HG02852 (cell line): ENCODE measurements around the gene NAXD.
"Not testable (repeated sequence)": the region's sequence is repeated elsewhere in the genome, so short reads cannot be mapped to it uniquely, and the experiment has no call there.

Experiments
- ATAC-seq: cut with Tn5 transposase; IDR thresholded peaks from one replicate; pipeline ENCODE4 v1.9.1; 2021; ENCODE audit warnings: mild to moderate bottlenecking, moderate library complexity; ENCODE audit not compliant: unreplicated experiment

Gene NAXD

DNA sequence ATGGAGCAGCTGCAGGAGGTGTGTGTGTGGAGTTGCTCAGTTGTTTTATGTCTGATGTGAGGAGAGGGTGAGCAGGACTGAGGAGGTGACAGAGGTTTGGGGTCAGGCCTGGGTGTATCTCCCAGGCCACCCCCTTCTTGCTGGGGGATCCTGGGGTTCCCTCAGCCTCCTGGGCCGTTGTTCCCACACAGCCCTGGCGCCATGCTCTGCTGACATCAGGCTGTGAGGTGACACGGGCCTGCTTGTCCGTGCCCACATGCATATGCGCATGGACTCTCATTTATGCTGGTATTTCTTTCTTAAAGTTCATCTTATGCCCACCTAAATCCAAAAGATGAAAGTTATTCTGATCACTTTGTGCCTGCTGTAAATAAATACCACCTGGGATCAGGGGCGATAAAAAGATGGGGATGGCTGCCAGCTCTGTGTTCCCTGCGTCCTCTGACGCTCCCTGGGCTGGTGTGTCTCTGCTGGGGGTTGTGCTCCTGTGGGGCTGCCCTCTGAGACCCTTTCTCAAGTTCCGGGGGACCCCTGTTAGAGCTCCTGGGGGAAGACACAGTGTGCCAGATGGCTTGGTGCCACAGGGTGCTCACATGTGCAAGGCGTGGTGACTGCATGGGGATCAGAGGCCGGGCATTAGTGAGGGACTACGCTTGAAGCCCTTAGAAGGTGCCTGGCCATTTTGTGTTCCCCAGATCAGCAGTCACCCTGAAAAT lies 12.6 kb downstream of the NAXD start:
- no peak for ATAC-seq

DNA sequence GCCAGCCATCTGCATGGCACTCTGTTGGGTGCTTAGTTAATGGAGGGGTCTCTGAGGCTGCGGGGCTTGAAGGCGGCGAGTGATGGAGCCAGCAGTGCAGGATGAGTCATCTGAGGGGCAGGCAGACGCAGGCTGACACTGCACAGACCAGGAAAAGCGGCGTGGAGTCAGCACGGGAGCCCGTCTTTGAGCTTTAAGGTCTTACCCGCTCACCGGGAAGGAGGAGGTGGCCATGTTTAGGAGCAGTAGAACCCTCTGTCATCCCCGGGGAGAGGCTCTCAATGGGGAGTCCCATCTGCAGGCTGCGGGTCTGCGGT lies 13.1 kb downstream of the NAXD start:
- no peak for ATAC-seq

GRCh38 chr13:110628952-110629701 lies 13.8 kb downstream of the NAXD start:
- no peak for ATAC-seq

DNA sequence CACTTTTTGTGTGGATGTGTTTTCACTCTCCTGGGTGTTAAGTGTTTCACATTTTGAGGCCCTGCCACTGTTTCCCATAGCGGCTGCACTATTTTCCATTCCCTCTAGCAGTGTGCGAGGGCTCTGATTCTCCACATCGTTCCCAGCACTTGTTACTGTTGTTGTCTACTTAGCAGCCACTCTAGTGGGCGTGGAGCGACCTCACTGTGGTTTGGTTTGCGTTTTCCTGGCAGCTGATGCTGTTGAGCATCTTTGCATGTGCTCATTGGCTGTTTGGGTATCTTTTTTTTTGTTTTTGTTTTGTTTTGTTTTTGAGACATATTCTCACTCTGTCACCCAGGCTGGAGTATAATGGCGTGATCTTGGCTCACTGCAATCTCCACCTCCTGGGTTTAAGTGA lies 14.4 kb downstream of the NAXD start:
- ATAC-seq, result no peak

GRCh38 chr13:110630566-110631119 lies 15.3 kb downstream of the NAXD start:
- no peak for ATAC-seq

DNA sequence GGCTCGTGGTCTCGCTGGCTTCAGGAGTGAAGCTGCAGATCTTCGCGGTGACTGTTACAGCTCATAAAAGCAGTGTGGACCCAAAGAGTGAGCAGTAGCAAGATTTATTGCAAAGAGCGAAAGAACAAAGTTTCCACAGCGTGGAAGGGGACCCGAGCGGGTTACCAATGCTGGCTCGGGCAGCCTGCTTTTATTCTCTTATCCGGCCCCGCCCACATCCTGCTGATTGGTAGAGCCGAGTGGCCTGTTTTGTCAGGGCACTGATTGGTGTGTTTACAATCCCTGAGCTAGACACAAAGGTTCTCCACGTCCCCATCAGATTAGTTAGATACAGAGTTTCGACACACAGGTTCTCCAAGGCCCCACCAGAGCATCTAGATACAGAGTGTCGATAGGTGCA lies 16.9 kb downstream of the NAXD start:
- not testable (repeated sequence) for ATAC-seq

DNA sequence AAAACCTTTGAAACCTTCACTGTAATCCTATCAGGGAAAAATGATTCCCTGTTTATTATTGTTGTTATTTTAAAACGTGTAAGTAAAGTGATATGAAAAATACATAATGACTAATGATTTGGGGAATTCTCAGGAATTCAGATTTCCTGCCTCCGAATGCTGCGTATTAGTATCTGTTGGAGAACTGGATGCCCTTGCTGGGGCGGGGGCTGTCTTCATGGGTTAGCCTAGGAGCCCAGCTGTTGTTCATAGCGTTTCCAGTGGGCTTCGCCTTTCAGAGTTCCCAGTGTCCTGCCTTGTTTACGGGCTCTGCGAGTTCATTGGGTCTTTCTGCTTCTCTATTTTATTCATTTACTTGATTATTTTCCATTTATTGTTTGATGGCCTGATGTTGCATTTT lies 18.4 kb downstream of the NAXD start:
- no peak for ATAC-seq

GRCh38 chr13:110634558-110634957 lies 19.2 kb downstream of the NAXD start:
- no peak for ATAC-seq

- ATAC-seq, result no peak
These were observed 20.2 kb downstream of the NAXD start for GRCh38 chr13:110635405-110636002.

GRCh38 chr13:110636053-110636475 lies 20.7 kb downstream of the NAXD start:
- no peak for ATAC-seq

DNA sequence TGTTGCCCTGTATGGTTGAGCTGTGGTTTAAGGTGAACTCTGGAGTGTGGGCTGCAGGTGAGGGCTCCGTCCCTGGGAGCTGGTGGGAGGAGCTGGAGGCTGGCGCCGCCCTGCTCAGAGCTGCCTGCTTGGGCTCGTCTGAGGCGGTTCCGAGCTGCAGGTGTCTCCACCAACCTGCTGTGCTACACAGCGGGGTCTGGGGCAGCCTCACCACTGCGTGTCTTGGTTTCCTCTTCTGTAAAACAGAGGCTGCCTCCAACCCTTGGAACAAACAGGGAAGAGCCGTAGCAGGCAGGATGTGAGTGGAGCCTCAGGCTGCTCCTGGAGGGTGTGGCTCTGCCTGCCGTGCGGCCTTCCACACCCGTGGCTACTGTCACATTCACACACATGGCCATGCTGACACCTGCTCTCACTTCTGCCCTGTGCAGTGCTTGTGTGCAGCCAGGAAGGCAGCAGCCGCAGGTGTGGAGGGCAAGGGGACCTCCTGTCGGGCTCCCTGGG lies 21.4 kb downstream of the NAXD start:
- no peak for ATAC-seq

DNA sequence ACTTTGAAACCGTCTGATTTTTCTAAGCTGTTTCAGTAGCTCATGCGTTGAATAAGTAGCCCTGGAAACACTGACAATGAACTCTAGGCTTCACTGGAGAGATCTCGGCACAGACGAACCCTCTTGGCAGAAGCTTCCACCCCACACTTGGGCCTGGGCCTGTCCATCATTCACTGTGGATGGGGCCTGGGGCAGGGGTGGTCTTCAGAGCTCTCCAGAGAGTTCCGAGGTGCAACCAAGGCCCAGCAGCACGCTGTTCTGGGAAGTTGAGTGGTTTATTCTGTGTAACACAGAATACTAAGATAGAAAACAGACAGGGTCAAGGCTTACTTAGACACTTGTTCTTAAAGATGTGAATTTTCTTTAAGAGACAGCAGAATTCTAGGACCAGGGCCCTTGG lies 21.9 kb downstream of the NAXD start:
- no peak for ATAC-seq

- ATAC-seq, result no peak
These were observed 22.4 kb downstream of the NAXD start for GRCh38 chr13:110637747-110638146.

- ATAC-seq, result no peak
These were observed 22.9 kb downstream of the NAXD start for GRCh38 chr13:110638257-110638656.

DNA sequence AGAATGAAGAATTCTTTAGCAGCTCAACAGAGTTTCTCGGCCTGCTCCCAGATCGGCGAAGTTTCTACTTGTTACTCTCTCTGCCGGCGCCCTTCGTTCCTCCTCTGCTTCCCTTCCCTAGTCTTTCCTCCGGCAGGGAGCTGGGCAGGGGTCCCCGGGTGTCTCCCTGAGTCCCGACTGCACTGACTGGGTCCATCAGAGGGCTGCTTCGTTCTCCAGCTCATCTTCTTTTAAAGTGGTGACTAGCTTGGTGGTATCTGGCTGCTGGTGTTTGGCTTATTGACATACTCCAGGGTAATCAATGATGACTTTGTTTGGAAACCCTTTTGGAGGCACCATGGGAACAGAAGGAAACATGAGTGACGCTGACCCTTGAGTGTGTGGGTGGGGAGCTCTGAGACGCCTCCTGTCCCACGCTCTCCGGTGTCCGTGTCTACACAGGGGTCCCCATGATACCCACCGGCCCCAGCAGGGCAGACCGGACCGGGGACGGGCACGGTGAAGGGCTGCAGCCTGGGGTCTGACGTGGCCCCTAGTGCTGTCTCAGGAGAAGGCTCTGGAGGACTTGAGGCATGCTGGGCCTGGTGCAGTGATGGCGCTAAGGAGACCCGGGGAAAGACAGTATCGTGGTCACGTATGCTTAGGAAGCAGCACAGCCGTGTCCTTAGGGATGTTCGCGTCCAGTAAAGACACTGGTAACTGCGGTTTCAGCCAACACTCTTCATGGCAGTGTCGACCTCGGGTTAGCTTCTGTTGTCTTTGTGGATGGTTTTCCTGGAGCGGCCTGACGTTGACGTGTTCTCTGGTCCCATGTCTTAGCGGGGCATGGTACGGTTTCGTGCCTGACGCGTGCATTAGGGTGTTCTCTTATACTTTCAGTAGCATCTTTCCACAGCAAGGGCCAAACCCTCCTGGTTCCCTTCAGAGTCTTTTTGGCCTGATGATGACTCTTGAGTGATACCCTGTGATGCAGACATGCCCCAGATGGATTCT lies 23.8 kb downstream of the NAXD start:
- no peak for ATAC-seq

DNA sequence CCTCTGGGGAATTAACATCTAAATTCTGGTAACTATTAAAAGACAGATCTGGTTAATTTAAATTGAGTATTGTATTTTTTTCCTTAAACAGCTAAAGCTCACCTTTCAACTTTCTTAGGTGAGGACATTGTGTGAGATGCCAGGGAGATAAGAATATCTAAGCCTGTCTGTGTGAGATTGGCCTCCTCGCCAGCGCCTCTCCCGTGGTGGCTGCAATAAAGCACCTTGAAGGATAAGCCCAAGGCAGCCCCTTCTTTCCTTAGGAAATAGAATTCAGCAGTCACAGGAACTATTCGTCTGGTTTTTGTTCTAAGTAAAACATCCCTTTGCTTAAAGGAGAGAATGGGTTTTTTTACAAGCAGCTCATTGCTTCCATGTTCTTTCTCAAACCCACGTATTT lies 24.6 kb downstream of the NAXD start:
- ATAC-seq, result no peak

GRCh38 chr13:110640591-110641029 lies 25.3 kb downstream of the NAXD start:
- ATAC-seq, result no peak

DNA sequence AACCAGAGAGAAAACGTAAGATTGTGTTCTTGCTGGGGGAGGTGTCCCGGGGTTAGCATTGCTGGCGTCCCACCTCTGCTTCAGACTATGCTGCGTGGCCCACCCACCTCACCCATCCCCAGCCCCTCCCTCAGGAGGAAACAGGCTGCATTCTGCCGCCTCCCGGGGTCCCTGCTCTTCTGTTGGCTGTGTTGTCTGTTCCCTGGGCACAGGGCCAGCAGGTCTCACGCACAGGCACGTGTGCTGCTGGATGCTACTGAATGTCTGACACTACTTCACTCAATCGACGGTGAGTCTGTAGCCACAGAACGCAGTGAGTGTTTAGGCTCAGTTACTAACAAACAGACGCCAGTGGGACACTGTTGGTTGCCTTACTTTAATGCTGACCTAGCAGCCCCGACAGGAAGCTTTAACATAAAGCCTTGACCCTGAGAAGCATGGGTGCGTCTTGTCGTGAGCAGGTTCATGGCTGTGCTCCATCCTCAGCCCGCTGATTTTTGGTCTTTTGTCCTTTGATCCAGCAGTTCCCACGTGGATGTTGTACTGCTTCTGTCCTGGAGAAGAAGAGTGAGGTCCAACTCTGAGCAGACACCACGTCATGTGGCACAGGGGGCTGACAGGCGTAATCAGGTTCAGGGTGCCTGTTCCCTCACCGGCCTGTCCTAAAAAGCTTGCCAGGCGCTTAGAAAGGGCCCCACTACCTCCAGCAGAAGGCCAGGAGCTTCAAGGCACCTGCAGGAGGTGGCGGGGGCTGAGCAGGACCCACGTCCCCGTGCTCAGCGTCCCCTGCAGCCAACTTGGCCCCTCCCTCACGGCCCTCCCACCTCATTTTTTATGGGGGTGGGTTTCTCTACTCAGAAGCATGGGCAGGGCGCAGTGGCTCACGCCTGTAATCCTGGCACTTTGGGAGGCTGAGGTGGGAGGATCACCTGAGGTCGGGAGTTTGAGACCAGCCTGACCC lies 26.0 kb downstream of the NAXD start:
- no peak for ATAC-seq

DNA sequence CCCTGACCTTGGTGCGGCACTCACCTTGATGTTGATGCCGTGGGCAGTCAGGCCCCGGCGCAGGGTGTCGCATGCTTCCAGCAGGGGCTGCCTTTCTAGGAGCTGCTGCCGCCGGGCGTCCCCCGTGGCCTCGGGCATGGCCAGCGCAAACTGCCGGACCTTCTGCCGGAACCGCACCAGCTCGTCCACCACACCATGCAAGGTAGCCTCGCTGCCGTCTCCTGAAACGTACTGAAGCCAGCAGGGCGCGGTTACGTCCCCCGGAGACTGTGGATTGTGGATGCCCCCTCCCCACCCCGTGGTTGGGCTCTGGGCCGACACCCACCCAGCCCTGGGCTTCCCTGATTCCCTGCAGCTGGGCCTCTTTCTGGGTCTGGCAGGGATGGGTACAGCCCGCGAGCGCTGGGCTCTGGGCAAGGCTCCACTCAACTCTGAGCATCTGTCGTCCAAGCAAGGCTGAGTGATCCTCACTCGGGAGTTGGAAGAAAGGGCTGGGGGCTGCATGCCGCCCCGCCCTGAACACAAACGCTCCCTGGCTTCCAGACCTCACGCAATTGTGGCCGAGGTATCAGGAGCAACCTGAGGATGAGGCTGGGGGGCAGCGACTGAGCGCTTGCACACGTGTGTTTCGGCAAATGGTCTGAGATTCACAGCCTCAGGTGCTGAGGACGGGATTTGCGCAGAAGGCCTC lies 27.1 kb downstream of the NAXD start:
- no peak for ATAC-seq
